ENCODE data around the gene CCDC85A.
A peak's percentile ranks its signal among the peaks of the same experiment; 100 is the strongest.

Gene CCDC85A

GRCh38 chr2:56286936-56287335, 103.1 kb downstream of the CCDC85A start:
- no peak overlapping the region for H3K27ac ChIP-seq

DNA sequence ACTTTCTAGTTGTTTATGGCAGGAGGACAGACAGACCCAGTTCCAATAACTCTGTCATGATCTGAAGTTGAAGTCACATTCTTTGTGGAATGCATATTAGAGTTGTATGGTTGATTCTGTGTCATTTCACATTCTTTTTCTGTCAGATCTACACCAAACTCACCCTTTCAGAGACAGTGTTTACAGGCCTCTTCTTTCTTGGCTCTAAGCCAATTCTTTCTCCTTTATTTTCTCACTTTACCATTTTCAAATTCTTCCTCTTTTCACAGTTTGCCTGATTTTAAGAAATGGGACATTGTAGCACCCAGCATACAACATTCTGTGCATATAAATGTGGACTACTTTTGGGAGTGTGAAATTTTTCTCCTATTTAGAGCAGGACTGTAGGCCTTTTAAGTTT, 103.7 kb downstream of the CCDC85A start:
- no peak for TF ChIP-seq CTCF (conservative IDR thresholded peaks at IDR 0.05)

More at GRCh38 chr2:56286936-56287335, 103.1 kb downstream of the CCDC85A start:
- TF ChIP-seq CTCF (conservative IDR thresholded peaks at IDR 0.05): no peak

GRCh38 chr2:56287974-56288373, 104.2 kb downstream of the CCDC85A start:
- H3K27ac ChIP-seq: no peak overlapping the region

More for the DNA sequence above, 103.7 kb downstream of the CCDC85A start:
- H3K27ac ChIP-seq: no peak overlapping the region

GRCh38 chr2:56288838-56289580, 105.2 kb downstream of the CCDC85A start:
- TF ChIP-seq CTCF (conservative IDR thresholded peaks at IDR 0.05): peak; percentile 30; the same call in 1 of the 2 replicates
- no peak overlapping the region for H3K27ac ChIP-seq

More at GRCh38 chr2:56287974-56288373, 104.2 kb downstream of the CCDC85A start:
- TF ChIP-seq CTCF (conservative IDR thresholded peaks at IDR 0.05): no peak

DNA sequence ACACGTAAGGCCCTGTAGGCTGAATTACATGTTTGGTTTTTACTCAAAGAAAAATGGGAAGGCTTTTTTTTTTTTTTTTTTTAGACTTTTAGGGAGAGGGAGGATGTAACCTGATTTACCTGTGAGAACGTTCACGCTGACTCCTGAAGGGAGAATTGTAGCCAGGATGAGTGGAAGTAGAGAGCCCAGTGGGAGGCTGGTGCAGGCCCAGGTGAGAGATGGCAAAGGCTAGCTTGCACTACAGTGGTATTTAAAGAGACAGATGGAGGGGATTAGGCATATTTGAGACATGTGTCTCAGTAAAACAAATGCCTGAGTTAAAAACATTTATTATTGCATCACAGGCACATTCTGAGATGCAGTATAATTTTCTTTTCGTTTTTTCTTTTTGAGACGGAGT, 107.9 kb downstream of the CCDC85A start:
- TF ChIP-seq CTCF (conservative IDR thresholded peaks at IDR 0.05): no peak
- no peak overlapping the region for H3K27ac ChIP-seq

GRCh38 chr2:56292951-56293350, 109.2 kb downstream of the CCDC85A start:
- no peak for TF ChIP-seq CTCF (conservative IDR thresholded peaks at IDR 0.05)
- no peak overlapping the region for H3K27ac ChIP-seq

- H3K27ac ChIP-seq: no peak overlapping the region
- TF ChIP-seq CTCF (conservative IDR thresholded peaks at IDR 0.05): no peak
Observed at GRCh38 chr2:56295666-56296065, 111.9 kb downstream of the CCDC85A start.

All from VCaP (cell line).